PFSK-1 (cell line): Measurements from ENCODE around the gene BCKDHB.

Experiments used
- FOXP2 ChIP-seq: optimal IDR thresholded peaks from 2 replicates; pipeline ENCODE3; 2011; ENCODE audit warnings: borderline replicate concordance, control low read depth, inconsistent platforms; ENCODE audit not compliant: insufficient read depth; ENCODE audit errors: extremely low read length, extremely low read depth
- POLR2AphosphoS5 ChIP-seq: IDR thresholded peaks from 2 replicates; pipeline ENCODE4 v1.6.1; 2012; ENCODE audit warnings: low read depth, mild to moderate bottlenecking, control low read depth, low read length, moderate library complexity
- SIN3A ChIP-seq: IDR thresholded peaks from 2 replicates; pipeline ENCODE4 v1.6.1; 2012; ENCODE audit warnings: mild to moderate bottlenecking, low read length, moderate library complexity, borderline replicate concordance; ENCODE audit not compliant: insufficient read depth
- TAF1 ChIP-seq: IDR thresholded peaks from 2 replicates; pipeline ENCODE4 v1.6.1; 2012; ENCODE audit warnings: low read length, control low read depth, borderline replicate concordance; ENCODE audit not compliant: insufficient read depth
- TF ChIP-seq, protein P1 (sequence below), 2 experiments: IDR thresholded peaks; 2 replicates each; pipeline versions ENCODE4 v1.6.1 to v1.8.0; 2011 to 2012; ENCODE audit warnings: low read depth in 2 of 2, low read length in 2 of 2, control low read depth in 1 of 2, inconsistent platforms in 1 of 2, mild to moderate bottlenecking in 1 of 2, moderate library complexity in 1 of 2; ENCODE audit not compliant: insufficient read depth in 1 of 2

BCKDHB gene

GRCh38 chr6:80259118-80259517 lies 152.6 kb downstream of the BCKDHB start:
- TF ChIP-seq, protein P1, sequence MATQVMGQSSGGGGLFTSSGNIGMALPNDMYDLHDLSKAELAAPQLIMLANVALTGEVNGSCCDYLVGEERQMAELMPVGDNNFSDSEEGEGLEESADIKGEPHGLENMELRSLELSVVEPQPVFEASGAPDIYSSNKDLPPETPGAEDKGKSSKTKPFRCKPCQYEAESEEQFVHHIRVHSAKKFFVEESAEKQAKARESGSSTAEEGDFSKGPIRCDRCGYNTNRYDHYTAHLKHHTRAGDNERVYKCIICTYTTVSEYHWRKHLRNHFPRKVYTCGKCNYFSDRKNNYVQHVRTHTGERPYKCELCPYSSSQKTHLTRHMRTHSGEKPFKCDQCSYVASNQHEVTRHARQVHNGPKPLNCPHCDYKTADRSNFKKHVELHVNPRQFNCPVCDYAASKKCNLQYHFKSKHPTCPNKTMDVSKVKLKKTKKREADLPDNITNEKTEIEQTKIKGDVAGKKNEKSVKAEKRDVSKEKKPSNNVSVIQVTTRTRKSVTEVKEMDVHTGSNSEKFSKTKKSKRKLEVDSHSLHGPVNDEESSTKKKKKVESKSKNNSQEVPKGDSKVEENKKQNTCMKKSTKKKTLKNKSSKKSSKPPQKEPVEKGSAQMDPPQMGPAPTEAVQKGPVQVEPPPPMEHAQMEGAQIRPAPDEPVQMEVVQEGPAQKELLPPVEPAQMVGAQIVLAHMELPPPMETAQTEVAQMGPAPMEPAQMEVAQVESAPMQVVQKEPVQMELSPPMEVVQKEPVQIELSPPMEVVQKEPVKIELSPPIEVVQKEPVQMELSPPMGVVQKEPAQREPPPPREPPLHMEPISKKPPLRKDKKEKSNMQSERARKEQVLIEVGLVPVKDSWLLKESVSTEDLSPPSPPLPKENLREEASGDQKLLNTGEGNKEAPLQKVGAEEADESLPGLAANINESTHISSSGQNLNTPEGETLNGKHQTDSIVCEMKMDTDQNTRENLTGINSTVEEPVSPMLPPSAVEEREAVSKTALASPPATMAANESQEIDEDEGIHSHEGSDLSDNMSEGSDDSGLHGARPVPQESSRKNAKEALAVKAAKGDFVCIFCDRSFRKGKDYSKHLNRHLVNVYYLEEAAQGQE (IDR thresholded peaks at IDR 0.05; ENCODE audit: insufficient read depth in 1 of 2, low read depth in 2 of 2, low read length in 2 of 2): no peak

DNA sequence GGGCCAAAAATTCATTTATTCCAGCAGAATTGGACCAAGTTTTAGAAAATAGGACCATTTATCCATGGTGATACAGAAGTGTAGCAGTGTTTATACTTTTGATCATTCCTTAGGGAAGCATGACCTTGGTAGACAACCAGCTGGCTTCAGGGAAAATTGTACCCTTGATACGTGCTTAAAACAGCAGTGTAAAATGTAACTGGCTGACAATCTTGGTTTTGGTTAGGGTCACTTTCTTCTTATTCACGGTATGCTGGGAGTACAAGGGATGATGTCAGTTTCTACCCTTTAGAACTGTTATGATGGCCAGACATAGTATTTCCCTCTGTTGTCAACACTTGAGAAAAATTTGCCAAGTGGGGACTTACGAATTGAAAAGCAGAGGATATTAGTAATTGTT lies 157.1 kb downstream of the BCKDHB start:
- TF ChIP-seq SIN3A: no peak
- TF ChIP-seq TAF1: no peak
- TF ChIP-seq POLR2AphosphoS5: no peak
- TF ChIP-seq, protein P1 (IDR thresholded peaks at IDR 0.05; ENCODE audit: insufficient read depth in 1 of 2, low read depth in 2 of 2, low read length in 2 of 2): no peak
- no peak for TF ChIP-seq FOXP2

- TF ChIP-seq TAF1: no peak
- TF ChIP-seq POLR2AphosphoS5: no peak
- no peak for TF ChIP-seq SIN3A
Measured at GRCh38 chr6:80268865-80269730, 162.6 kb downstream of the BCKDHB start.

GRCh38 chr6:80271074-80271473 lies 164.6 kb downstream of the BCKDHB start:
- no peak for TF ChIP-seq POLR2AphosphoS5
- no peak for TF ChIP-seq SIN3A

DNA sequence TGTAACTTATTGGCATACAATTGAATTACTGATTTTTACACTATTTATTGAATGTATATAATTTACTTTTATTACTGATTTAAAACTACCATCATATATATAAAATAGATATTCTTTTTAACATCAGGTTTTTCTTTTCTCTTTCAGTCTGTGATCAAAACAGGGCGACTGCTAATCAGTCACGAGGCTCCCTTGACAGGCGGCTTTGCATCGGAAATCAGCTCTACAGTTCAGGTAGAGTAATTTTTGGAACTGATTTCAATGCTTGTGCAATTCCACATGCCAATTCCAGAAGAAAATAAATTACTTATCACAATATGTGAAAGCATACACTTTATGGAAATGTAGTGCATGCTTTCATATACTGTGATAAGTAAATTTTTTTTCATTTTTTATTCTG lies 166.5 kb downstream of the BCKDHB start:
- TF ChIP-seq, protein P1 (IDR thresholded peaks at IDR 0.05; ENCODE audit: insufficient read depth in 1 of 2, low read depth in 2 of 2, low read length in 2 of 2): no peak
- TF ChIP-seq POLR2AphosphoS5 (no peak), TAF1 (no peak), FOXP2 (no peak), SIN3A (no peak)

- TF ChIP-seq, protein P1 (IDR thresholded peaks at IDR 0.05; ENCODE audit: insufficient read depth in 1 of 2, low read depth in 2 of 2, low read length in 2 of 2): no peak
- TF ChIP-seq FOXP2 (no peak), POLR2AphosphoS5 (no peak), TAF1 (no peak), SIN3A (no peak)
Measured at GRCh38 chr6:80276861-80277260, 170.4 kb downstream of the BCKDHB start.
